ENCODE data around the gene SPIN2A.
"Not testable (repeated sequence)": the region's sequence is repeated elsewhere in the genome, so short reads cannot be mapped to it uniquely, and the experiment has no call there.

GRCh38 chrX:57117566-57117965, 19.6 kb downstream of the SPIN2A start:
- TF ChIP-seq CTCF, POLR2AphosphoS5, POLR2A (IDR thresholded peaks at IDR 0.05): not testable (repeated sequence)
